Lower lobe of right lung (tissue), 2 donors: ENCODE results near the gene RNF213. TPM values are rescaled to one million over a fixed set of nuclear protein-coding genes. Genes with fewer than 3 reads are reported as not detected.
A peak's percentile ranks its signal among the peaks of the same experiment; 100 is the strongest.

ENCODE experiments used
- ATAC-seq, 2 donors: fragments of 200-7000 bp; cut with Tn5 transposase; one replicate each; pipeline ENCODE4 v1.9.1; 2020 to 2022; ENCODE audit warnings: mild to moderate bottlenecking in 2 of 2, moderate library complexity in 2 of 2
- DNase-seq: peaks from one replicate; pipeline ENCODE4 v3.0.0-alpha.2; 2020
- H3K27ac ChIP-seq: fragments of 200-600 bp; one replicate; pipeline ENCODE4 v1.8.0; 2022
- H3K27me3 ChIP-seq: fragments of 200-600 bp; one replicate; pipeline ENCODE4 v1.8.0; 2022; ENCODE audit warnings: low read depth
- H3K36me3 ChIP-seq: fragments of 200-600 bp; one replicate; pipeline ENCODE4 v1.8.0; 2022; ENCODE audit warnings: mild to moderate bottlenecking
- H3K4me1 ChIP-seq: fragments of 200-600 bp; one replicate; pipeline ENCODE4 v1.8.0; 2022
- H3K4me3 ChIP-seq: fragments of 200-600 bp; one replicate; pipeline ENCODE4 v1.8.0; 2022; ENCODE audit warnings: mild to moderate bottlenecking
- H3K9me3 ChIP-seq: fragments of 200-600 bp; one replicate; pipeline ENCODE4 v1.8.0; 2022
- intact Hi-C: fragments of 100-400 bp; cut with DNase I; formaldehyde crosslinking; loops from one replicate; pipeline ENCODE4 v1.11.0; 2022
- total RNA-seq: library from RNA; stranded (reverse); fragmentation: NEBNext Ultra II Directional; extraction: Animal tissue kit (Norgen Biotek cat#: 25700); gene quantifications from one replicate; pipeline ENCODE4 v1.2.1, GENCODE V29; 2021
- TF ChIP-seq, protein P1 (sequence below): fragments of 200-600 bp; IDR thresholded peaks from one replicate; pipeline ENCODE4 v1.8.0; 2022; ENCODE audit warnings: antibody characterized with exemption, mild to moderate bottlenecking
- donor health status: DM: no; HTN: yes; CAD: no; lungs with severe emphysema.

The RNF213 gene
- total RNA-seq, 1 donor from 2014 or later = 300 TPM

DNA sequence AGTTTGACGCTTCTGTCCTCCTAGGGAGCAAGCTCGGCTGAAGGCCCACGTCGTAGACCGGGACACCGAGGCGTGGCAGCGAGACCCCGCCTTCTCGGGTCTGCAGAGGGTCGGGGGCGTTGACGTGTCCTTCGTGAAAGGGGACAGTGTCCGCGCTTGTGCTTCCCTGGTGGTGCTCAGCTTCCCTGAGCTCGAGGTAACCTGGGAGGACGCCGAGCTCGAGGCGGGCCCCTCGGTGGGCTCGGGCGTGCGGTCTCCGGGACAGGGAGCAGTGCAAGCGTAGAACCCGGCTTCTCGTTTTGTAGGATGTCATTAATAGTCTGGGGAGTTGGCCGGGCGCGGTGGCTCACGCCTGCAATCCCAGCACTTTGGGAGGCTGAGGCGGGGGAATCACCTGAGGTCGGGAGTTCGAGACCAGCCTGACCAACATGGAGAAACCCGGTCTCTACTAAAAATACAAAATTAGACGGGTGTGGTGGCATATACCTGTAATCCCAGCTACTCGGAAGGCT is 155.0 kb downstream of the RNF213 start:
- Histone ChIP-seq H3K36me3 (peaks cover 26% of the 10 kb centered on the region), H3K27me3 (no peaks in the 10 kb centered on the region), H3K4me3 (peak overlapping the region; percentile 99), H3K9me3 (no peaks in the 10 kb centered on the region), H3K27ac (peak overlapping the region; percentile 97), H3K4me1 (peaks cover 25% of the 10 kb centered on the region)
- ATAC-seq (peak; percentile 5 to 38), DNase-seq (no peak)
- intact Hi-C loops = no loop called here
- TF ChIP-seq, protein P1, sequence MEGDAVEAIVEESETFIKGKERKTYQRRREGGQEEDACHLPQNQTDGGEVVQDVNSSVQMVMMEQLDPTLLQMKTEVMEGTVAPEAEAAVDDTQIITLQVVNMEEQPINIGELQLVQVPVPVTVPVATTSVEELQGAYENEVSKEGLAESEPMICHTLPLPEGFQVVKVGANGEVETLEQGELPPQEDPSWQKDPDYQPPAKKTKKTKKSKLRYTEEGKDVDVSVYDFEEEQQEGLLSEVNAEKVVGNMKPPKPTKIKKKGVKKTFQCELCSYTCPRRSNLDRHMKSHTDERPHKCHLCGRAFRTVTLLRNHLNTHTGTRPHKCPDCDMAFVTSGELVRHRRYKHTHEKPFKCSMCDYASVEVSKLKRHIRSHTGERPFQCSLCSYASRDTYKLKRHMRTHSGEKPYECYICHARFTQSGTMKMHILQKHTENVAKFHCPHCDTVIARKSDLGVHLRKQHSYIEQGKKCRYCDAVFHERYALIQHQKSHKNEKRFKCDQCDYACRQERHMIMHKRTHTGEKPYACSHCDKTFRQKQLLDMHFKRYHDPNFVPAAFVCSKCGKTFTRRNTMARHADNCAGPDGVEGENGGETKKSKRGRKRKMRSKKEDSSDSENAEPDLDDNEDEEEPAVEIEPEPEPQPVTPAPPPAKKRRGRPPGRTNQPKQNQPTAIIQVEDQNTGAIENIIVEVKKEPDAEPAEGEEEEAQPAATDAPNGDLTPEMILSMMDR = no peak

DNA sequence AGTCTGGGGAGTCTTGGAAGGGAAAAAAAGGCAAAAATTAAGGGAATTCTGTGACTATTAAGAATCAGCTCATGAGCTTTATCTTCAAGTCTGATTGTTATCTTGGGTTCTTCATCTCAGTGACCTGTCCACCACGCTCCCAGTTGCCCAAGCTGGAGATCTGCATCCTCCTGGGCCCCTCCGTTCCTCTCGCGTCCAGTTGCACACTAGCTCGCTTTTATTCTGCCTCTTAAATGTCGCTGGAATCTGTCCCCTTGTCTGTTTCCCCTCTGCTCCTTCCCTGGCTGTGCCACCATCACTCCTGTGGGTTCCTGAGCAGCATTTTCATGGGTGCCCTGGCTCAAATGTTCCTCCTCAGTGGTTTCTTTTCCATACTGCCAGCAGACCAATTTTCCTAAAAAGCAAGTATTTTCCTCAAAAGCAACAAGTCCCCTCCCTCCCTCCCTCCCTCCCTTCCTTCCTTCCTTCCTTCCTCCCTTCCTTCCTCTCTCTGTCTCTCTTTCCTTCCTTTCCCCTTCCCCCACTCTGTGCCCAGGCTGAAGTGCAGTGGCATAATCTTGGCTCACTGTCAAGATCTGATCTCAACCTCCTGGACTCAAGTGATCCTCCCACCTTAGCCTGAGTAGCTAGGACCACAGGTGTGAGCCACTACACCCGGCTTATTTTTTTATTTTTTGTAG is 155.7 kb downstream of the RNF213 start:
- intact Hi-C loops = no loop called here
- peaks cover 25% of the 10 kb centered on the region for H3K4me1 ChIP-seq
- ATAC-seq (no peak), DNase-seq (no peak)
- peak overlapping the region; percentile 99 for H3K4me3 ChIP-seq
- TF ChIP-seq, protein P1 = no peak
- no peak overlapping the region for H3K27ac ChIP-seq
- H3K36me3 ChIP-seq = peaks cover 26% of the 10 kb centered on the region
- H3K27me3 ChIP-seq = no peaks in the 10 kb centered on the region
- no peaks in the 10 kb centered on the region for H3K9me3 ChIP-seq

DNA sequence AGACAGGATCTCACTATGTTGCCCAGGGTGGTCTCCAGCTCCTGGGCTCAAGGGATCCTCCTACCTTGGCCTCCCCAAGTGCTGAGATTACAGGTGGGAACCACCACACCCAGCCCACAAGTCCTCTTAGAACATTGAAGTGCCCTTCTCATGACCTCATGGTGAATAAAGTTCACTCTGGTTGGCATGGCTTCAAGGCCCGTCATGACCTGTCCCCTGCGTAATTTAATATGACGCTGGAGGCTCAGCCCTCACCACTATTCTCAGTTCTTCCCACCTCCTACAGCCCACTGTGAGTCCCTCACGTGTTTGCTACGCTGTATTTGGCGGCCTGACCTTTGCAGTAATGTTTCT is 156.3 kb downstream of the RNF213 start:
- ATAC-seq = no peak
- TF ChIP-seq, protein P1 = no peak
- intact Hi-C loops = no loop called here
- H3K9me3 ChIP-seq = no peaks in the 10 kb centered on the region
- H3K27me3 ChIP-seq = no peaks in the 10 kb centered on the region
- DNase-seq = no peak
- no peak overlapping the region for H3K27ac ChIP-seq
- H3K36me3 ChIP-seq = peaks cover 26% of the 10 kb centered on the region
- peaks cover 25% of the 10 kb centered on the region for H3K4me1 ChIP-seq
- no peak overlapping the region for H3K4me3 ChIP-seq

- ATAC-seq = no peak
- intact Hi-C loops = no loop called here
Measured at GRCh38 chr17:80418589-80418988, 157.9 kb downstream of the RNF213 start.

GRCh38 chr17:80419255-80419654 is 158.6 kb downstream of the RNF213 start:
- no peak for ATAC-seq
- Histone ChIP-seq H3K36me3 (peaks cover 26% of the 10 kb centered on the region), H3K4me3 (no peak overlapping the region), H3K9me3 (no peaks in the 10 kb centered on the region), H3K27me3 (no peaks in the 10 kb centered on the region), H3K27ac (no peak overlapping the region), H3K4me1 (peaks cover 17% of the 10 kb centered on the region)
- TF ChIP-seq, protein P1 = no peak
- intact Hi-C loops = no loop called here
- DNase-seq = no peak

More at GRCh38 chr17:80418589-80418988, 157.9 kb downstream of the RNF213 start:
- H3K27ac ChIP-seq = no peak overlapping the region
- H3K9me3 ChIP-seq = no peaks in the 10 kb centered on the region
- DNase-seq = no peak
- peaks cover 26% of the 10 kb centered on the region for H3K36me3 ChIP-seq
- H3K27me3 ChIP-seq = no peaks in the 10 kb centered on the region
- peaks cover 24% of the 10 kb centered on the region for H3K4me1 ChIP-seq
- H3K4me3 ChIP-seq = no peak overlapping the region
- TF ChIP-seq, protein P1 = no peak
